22Rv1 (cell line): Measurements from ENCODE around the gene ANGEL2.
"Not testable (repeated sequence)": the region's sequence is repeated elsewhere in the genome, so short reads cannot be mapped to it uniquely, and the experiment has no call there.

Experiments used
- H3K27ac ChIP-seq: fragments of 450-650 bp; 2 replicates; pipeline ENCODE4 v1.5.1; 2017
- ZFX ChIP-seq: fragments of 450-650 bp; IDR thresholded peaks from 2 replicates; pipeline ENCODE4 v1.6.1; 2017; ENCODE audit warnings: antibody characterized with exemption, borderline replicate concordance
- TF ChIP-seq, protein P1 (sequence below): fragments of 450-650 bp; IDR thresholded peaks from 2 replicates; pipeline ENCODE4 v1.5.1; 2017; ENCODE audit warnings: mild to moderate bottlenecking

ANGEL2 gene

DNA sequence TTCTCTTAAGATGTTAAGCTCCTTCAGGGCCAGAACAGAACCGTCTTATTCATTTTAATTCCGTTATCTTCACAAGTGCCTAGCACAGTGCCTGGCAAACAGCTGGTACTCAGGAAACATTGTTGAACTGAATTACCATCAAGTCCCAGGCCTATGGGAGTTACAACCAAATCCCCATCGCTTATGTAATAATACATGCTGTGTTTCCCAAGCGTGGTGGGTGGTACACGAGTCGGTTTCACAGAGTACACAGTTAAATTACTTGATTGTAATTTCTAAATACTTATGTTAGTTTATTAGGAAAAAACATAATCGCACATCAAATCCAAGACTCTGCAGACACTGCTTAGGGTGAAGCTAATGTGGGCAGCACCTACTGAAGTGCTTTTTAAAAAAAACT is 1.0 kb downstream of the ANGEL2 start:
- H3K27ac ChIP-seq, result peak overlapping the region; percentile 90
- no peak for TF ChIP-seq ZFX
- TF ChIP-seq, protein P1, sequence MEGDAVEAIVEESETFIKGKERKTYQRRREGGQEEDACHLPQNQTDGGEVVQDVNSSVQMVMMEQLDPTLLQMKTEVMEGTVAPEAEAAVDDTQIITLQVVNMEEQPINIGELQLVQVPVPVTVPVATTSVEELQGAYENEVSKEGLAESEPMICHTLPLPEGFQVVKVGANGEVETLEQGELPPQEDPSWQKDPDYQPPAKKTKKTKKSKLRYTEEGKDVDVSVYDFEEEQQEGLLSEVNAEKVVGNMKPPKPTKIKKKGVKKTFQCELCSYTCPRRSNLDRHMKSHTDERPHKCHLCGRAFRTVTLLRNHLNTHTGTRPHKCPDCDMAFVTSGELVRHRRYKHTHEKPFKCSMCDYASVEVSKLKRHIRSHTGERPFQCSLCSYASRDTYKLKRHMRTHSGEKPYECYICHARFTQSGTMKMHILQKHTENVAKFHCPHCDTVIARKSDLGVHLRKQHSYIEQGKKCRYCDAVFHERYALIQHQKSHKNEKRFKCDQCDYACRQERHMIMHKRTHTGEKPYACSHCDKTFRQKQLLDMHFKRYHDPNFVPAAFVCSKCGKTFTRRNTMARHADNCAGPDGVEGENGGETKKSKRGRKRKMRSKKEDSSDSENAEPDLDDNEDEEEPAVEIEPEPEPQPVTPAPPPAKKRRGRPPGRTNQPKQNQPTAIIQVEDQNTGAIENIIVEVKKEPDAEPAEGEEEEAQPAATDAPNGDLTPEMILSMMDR, result no peak

DNA sequence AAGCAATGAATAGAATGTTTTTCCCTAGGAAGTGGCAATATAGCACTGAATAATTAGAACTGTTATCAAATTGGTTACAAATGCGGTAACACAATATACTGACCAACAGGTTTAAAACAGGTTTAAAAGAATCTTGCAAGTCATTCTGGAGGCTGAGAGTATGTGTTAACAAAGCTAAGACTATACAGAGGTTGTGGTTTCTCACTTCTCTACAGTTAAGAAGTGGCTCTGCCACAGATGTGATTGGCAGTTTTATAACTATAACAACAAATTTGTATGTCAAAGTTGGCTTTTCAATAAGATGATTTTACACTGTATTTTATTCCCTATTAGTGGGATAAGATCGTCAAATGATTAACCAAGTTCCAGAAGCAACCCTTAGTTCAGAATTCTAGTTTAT is 7.1 kb downstream of the ANGEL2 start:
- no peak for TF ChIP-seq ZFX
- TF ChIP-seq, protein P1, result no peak
- no peak overlapping the region for H3K27ac ChIP-seq

DNA sequence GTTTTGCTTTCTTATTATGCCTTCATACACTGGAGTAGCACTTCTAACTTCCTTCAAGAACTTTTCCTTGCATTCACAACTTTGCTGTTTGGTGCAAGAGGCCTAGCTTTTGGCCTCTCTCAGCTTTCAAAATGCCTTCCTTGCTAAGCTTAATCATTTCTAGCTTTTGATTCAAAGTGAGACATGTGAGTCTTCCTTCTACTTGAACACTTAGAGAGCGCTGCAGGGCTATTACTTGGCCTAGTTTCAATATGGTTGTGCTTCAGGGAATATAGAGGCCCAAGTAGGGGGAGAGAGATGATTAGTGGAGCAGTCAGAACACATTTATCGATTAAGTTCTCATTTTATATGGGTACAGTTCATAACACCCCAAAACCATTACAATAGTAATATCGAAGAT is 12.4 kb downstream of the ANGEL2 start:
- TF ChIP-seq, protein P1, result no peak
- no peak for TF ChIP-seq ZFX
- no peak overlapping the region for H3K27ac ChIP-seq

DNA sequence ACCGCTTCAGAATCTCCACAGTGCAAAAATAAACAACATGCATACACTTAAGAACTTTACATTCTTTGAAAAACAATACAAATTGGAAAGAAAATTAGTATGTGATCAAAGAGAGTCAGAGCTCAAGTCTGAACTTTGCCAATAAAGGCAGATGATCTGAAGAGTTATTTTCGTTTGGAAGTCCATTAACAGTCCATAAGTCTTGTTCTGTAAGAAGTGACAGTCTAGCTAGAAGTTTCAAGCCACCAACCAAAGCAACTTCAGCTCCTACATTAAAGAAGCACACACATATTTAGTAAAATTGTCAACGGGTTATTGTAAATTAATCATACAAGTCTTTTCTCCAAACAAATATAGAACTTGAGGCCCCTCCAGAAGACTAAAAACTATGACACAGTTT is 20.7 kb downstream of the ANGEL2 start:
- no peak overlapping the region for H3K27ac ChIP-seq
- no peak for TF ChIP-seq ZFX
- TF ChIP-seq, protein P1, result no peak

DNA sequence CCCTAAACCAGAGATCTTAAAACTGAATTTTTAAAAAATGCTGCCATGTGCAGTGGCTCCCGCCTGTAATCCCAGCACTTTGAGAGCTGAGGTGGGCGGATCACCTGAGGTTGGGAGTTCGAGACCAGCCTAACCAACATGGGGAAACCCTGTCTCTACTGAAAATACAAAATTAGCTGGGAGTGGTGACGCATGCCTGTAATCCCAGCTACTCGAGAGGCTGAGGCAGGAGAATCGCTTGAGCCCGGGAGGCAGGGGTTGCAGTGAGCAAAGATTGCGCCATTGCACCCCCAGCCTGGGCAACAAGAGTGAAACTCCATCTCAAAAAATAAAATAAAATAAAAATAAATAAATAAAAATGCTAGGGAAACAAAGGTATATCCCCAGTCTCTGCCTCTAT is 21.7 kb downstream of the ANGEL2 start:
- not testable (repeated sequence) for H3K27ac ChIP-seq

DNA sequence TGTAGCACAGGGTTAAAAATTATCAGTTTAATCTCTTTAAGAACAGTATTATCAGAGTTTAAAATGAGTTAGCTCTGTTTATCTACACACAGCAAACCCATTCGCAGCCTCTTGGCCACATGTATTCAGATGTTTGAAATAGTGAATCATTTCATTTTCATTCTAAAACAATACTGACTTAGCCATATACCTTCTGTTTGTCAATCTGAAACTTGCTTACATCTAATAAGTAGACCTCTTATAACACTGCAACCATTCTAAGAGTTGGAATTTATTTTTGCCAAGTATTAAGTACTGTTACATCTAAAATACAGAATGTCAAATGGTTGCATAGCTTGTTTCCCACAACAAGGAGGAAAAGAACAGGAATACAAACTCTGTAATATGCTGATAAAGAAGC is 25.4 kb downstream of the ANGEL2 start:
- H3K27ac ChIP-seq, result no peak overlapping the region
- TF ChIP-seq, protein P1, result no peak
- no peak for TF ChIP-seq ZFX

DNA sequence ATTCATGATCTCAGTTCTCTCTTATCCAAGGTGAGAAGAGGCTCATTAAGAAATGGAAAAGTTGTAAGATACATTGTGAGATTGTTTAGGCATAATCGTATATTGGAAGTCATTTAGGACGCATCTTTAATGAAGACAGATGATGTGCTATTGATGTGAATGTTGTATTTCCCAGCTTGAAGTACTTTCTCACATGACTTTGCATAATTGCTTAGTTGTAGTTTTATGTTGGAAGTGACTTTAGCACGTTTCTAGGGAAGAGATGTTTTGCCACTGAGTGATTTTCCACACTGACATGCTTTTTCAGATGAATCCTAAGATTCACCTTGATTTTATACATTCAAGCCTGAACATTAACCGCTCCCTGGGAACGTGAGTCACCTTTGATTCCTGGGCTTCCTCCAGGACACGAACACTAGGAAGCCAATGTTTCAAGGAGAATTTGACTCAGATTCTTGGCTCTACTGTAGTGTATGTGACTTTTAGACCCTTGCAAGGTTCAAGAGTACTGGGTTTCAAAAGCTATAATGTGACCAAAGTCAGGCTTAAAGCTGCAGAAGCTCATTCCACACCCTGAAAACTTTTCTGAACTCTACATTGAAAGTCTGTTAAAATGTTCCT is 27.9 kb downstream of the ANGEL2 start:
- no peak overlapping the region for H3K27ac ChIP-seq
- no peak for TF ChIP-seq ZFX
- TF ChIP-seq, protein P1, result no peak

DNA sequence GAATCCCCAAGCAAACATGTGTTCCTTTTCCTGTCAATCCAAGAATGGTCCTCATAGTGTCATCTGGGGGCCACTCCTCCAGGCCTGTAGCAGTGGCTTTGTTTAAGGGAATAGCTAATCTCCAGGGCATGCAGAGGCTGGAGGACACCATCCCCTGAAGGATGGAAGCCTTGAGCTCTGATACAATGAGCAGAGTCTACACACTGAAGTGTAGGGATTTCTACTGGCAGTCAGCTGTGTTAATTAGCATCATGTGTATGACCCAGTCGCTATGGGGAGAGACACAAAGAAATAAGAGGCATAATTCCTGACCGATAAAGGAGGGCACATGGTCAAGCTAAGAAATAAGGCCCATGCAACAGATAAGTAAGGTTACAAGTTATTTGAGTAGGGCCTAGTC is 29.1 kb downstream of the ANGEL2 start:
- no peak overlapping the region for H3K27ac ChIP-seq
- no peak for TF ChIP-seq ZFX
- TF ChIP-seq, protein P1, result no peak
